GM10266 (cell line): ENCODE results near the gene GAB1.

Source experiments
- DNase-seq: peaks from one replicate; pipeline ENCODE4 v3.0.0; 2012; ENCODE audit errors: extremely low spot score
- CTCF ChIP-seq: IDR thresholded peaks from 2 replicates; pipeline ENCODE4 v1.5.1; 2012; ENCODE audit warnings: mild to moderate bottlenecking, low read depth; ENCODE audit not compliant: control insufficient read depth, insufficient read depth; ENCODE audit errors: missing control alignments

Gene GAB1

GRCh38 chr4:143488687-143489086 is 152.0 kb downstream of the GAB1 start:
- DNase-seq: no peak
- no peak for TF ChIP-seq CTCF

GRCh38 chr4:143489106-143489505 is 152.4 kb downstream of the GAB1 start:
- no peak for TF ChIP-seq CTCF
- no peak for DNase-seq

GRCh38 chr4:143498021-143498420 is 161.3 kb downstream of the GAB1 start:
- no peak for TF ChIP-seq CTCF
- DNase-seq: no peak

GRCh38 chr4:143502231-143502630 is 165.6 kb downstream of the GAB1 start:
- TF ChIP-seq CTCF: no peak
- DNase-seq: no peak

- DNase-seq: no peak
- TF ChIP-seq CTCF: no peak
These were observed 169.4 kb downstream of the GAB1 start for GRCh38 chr4:143506031-143506430.

GRCh38 chr4:143511906-143512305 is 175.2 kb downstream of the GAB1 start:
- TF ChIP-seq CTCF: no peak

GRCh38 chr4:143512978-143513313 is 176.3 kb downstream of the GAB1 start:
- no peak for DNase-seq
- no peak for TF ChIP-seq CTCF

More at GRCh38 chr4:143511906-143512305, 175.2 kb downstream of the GAB1 start:
- DNase-seq: no peak
